Jurkat, Clone E6-1 (cell line): Measurements from ENCODE around the gene PHACTR4.
"Not testable (repeated sequence)": the region's sequence is repeated elsewhere in the genome, so short reads cannot be mapped to it uniquely, and the experiment has no call there.

ENCODE experiments used
- DNase-seq: peaks from one replicate; pipeline ENCODE4 v3.0.0-alpha.2; 2011; ENCODE audit warnings: low read depth, low spot score
- H3K4me3 ChIP-seq: 2 replicates; pipeline ENCODE4 v1.5.1; 2011; ENCODE audit warnings: mild to moderate bottlenecking, low read length, control low read depth, moderate library complexity

Gene PHACTR4

GRCh38 chr1:28417926-28418637 lies 48.5 kb downstream of the PHACTR4 start:
- DNase-seq: no peak
- no peak overlapping the region for H3K4me3 ChIP-seq

- H3K4me3 ChIP-seq: no peak overlapping the region
Observed at GRCh38 chr1:28421744-28422143, 52.2 kb downstream of the PHACTR4 start.

DNA sequence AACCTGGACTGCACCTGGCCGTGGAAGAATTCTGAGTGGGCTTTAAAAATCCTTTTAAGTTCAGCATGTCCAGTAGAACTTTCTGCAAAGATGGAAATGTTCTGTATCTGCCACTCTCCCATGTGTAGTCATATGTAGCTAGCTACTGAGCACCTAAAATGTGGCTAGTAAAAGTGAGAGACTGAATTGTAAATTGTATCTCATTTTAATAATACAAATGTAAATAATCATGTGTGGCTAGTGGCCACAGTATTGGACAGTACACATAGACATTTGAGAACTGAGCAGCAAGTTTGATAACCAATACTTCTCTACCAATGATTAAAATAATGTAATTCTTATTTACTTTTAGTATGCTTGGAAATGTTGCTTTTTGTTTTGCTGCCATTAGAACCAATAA lies 57.3 kb downstream of the PHACTR4 start:
- no peak overlapping the region for H3K4me3 ChIP-seq

More at GRCh38 chr1:28421744-28422143, 52.2 kb downstream of the PHACTR4 start:
- DNase-seq: no peak

GRCh38 chr1:28428012-28428411 lies 58.5 kb downstream of the PHACTR4 start:
- no peak overlapping the region for H3K4me3 ChIP-seq
- DNase-seq: no peak

More for the DNA sequence above, 57.3 kb downstream of the PHACTR4 start:
- no peak for DNase-seq

GRCh38 chr1:28428990-28429520 lies 59.5 kb downstream of the PHACTR4 start:
- H3K4me3 ChIP-seq: no peak overlapping the region
- no peak for DNase-seq

DNA sequence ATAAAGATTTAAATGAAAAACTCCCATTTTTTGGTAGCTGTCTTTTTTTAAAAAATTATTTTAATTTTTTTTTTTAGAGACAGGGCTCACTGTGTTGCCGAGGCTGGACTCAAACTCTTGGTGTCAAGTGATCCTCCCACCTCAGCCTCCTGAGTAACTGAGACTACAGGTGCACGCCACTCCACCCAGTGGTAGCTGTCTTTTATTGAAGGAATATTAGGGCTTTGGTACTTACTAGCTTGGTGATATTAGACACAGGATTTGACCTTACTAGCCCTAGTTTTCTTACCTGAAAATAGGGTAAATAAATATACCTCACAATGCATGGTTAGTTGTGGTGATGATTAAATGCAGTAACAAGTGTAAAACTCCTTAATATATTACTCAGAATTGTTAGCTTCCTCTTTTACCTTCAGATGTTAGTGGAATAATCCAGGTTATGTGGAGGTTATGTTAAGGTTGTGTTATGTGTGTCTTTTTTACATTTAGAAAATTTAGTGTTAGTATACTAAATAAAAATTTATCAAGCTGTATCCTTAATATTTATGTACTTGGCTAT lies 66.8 kb downstream of the PHACTR4 start:
- no peak for DNase-seq
- no peak overlapping the region for H3K4me3 ChIP-seq

- DNase-seq: no peak
- H3K4me3 ChIP-seq: no peak overlapping the region
Observed at GRCh38 chr1:28437264-28437923, 67.9 kb downstream of the PHACTR4 start.

DNA sequence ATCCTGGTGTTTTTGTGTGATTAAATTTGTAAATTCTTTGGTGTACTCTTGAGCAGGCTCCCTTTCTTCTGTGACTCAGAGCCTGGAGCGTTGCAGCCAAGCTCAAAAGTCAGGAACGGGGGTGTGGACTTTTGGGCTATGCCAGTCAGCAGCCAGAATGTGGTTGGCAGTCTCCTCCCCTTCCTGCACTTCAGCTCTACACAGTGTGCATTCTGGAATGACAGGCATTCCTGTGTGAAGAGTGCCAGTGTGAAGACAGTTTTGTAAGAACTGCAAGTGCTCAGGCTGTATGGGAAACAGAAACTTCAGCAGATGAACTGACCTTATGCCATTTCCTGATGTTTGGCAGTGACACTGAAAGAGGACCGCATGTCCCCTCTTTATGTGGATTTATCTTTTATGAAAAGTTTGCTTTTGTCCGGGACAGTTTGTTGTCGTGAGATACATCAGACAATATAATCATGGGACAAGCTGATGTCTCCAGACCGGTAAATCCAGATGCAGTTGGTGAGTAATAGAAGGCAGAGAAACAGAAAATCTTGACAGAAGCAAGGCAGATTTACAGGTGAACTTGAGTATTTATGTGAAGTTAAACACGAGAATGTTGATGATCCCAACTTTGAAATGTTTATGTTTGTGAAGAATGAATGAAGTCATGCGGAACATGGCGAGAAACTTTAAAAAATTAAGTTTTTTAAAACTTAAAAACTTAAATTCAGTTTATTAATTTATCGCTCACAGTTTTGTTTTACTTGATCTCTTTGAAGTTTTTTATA lies 68.6 kb downstream of the PHACTR4 start:
- no peak overlapping the region for H3K4me3 ChIP-seq
- no peak for DNase-seq

GRCh38 chr1:28439320-28439719 lies 69.8 kb downstream of the PHACTR4 start:
- no peak overlapping the region for H3K4me3 ChIP-seq
- no peak for DNase-seq

DNA sequence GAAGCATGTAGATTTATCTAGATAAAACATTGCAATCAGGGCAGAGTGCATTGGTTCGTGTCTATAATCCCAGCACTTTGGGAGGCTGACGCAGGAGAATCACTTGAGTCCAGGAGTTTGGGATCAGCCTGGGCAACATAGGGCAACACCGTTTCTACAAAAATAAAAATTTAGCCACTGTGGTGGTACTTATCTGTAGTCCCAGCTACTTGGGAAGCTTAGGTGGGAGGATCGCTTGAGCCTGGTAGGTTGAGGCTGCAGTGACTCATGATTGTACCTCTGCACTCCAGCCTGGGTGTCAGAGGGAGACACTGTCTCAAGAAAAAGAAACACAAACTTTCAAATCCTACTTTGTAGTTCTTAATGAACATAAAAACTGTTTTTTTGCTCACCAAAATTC lies 72.1 kb downstream of the PHACTR4 start:
- DNase-seq: no peak
- no peak overlapping the region for H3K4me3 ChIP-seq

- DNase-seq: no peak
- no peak overlapping the region for H3K4me3 ChIP-seq
Observed at GRCh38 chr1:28443550-28443949, 74.0 kb downstream of the PHACTR4 start.

DNA sequence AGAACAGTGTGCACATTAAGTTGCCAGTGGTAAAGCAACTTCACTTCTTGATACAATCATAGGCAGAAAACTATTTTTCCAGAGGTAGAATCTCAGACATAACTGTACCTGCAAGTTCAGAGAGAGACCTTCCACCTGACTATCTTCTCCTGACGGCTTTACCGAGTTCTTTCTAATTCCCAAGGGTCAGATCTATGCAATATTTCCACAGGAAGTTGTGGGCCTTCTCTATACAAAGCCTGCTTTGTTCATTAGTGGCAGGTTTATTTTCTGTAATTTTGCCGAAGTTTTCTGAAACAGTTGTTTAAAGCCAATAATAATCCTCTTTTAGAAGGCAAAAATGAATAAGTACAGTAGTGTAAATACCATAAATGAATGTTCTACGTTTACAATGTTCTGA lies 78.1 kb downstream of the PHACTR4 start:
- H3K4me3 ChIP-seq: no peak overlapping the region
- no peak for DNase-seq

DNA sequence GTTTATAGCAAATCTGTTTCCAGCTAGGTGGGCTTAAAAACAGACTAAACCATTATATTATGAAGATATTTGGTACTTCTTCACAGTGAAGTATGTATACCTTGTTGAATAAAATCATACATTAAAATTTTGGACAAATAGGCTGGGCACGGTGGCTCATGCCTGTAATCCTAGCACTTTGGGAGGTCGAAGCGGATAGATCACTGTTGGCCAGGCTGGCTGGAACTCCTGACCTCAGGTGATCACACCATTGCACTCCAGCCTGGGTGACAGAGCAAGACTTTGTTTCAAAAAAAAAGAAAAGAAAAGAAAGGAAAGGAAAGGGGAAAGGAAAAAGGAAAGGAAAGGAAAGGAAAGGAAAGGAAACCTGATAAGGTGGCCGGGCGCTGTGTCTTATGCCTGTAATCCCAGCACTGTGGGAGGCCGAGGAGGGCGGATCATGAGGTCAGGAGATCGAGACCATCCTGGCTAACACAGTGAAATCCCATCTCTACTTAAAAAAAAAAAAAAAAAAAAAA lies 78.6 kb downstream of the PHACTR4 start:
- not testable (repeated sequence) for H3K4me3 ChIP-seq, DNase-seq

GRCh38 chr1:28449904-28450303 lies 80.4 kb downstream of the PHACTR4 start:
- peak; percentile 78 for DNase-seq
- H3K4me3 ChIP-seq: no peak overlapping the region

GRCh38 chr1:28450561-28450960 lies 81.0 kb downstream of the PHACTR4 start:
- DNase-seq: peak; percentile 70
- no peak overlapping the region for H3K4me3 ChIP-seq

- H3K4me3 ChIP-seq: no peak overlapping the region
- no peak for DNase-seq
Observed at GRCh38 chr1:28451011-28451410, 81.5 kb downstream of the PHACTR4 start.

- H3K4me3 ChIP-seq: no peak overlapping the region
- DNase-seq: peak; percentile 64
Observed at GRCh38 chr1:28456078-28456477, 86.5 kb downstream of the PHACTR4 start.

DNA sequence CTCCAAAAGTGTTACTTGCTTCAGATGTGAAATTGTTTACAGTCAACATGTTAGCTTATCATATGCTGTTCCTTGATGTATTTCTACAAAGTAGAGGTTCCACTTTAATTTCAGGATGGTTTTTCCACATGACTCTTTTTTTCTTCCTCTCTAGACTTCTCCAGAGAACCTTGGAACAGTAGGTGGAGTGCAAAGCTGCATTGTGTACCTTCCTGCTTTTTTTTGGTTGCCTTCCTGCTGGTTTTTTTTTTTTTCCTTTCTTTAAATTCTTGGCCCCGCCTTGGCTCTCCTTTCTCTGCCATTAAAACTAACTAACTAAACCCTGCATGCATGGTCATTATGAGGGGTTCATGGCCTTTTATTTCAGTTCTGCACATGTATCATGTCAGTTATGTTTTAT lies 88.1 kb downstream of the PHACTR4 start:
- H3K4me3 ChIP-seq: no peak overlapping the region
- DNase-seq: no peak
